ENCODE data around the gene MEX3A. TPM values are rescaled to one million over a fixed set of nuclear protein-coding genes. Genes with fewer than 3 reads are reported as not detected.

The MEX3A gene, protein sequence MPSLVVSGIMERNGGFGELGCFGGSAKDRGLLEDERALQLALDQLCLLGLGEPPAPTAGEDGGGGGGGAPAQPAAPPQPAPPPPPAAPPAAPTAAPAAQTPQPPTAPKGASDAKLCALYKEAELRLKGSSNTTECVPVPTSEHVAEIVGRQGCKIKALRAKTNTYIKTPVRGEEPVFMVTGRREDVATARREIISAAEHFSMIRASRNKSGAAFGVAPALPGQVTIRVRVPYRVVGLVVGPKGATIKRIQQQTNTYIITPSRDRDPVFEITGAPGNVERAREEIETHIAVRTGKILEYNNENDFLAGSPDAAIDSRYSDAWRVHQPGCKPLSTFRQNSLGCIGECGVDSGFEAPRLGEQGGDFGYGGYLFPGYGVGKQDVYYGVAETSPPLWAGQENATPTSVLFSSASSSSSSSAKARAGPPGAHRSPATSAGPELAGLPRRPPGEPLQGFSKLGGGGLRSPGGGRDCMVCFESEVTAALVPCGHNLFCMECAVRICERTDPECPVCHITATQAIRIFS
- total RNA-seq (1 to 10 TPM in 1 of 2 donors, under 1 TPM in 1; 0.86 to 3.6 TPM), polyA plus RNA-seq (ENCODE audit: insufficient read length in 6 of 6) (10 to 100 TPM; 43.2 to 59.0 (median 51.2) TPM)
- long read RNA-seq, donor 1, full-length matches to known transcripts = 29 of 77 reads
- long read RNA-seq, donor 1, partial matches to known transcripts = 48 of 77 reads
- long read RNA-seq, donor 1, other reads (novel, unspliced or antisense) = 0 of 77 reads
- long read RNA-seq, donor 2, full-length matches to known transcripts = 34 of 82 reads
- long read RNA-seq, donor 2, partial matches to known transcripts = 48 of 82 reads
- long read RNA-seq, donor 2, other reads (novel, unspliced or antisense) = 0 of 82 reads
- long read RNA-seq, donor 3, full-length matches to known transcripts = 16 of 16 reads
- long read RNA-seq, donor 3, partial matches to known transcripts = 0 of 16 reads
- long read RNA-seq, donor 3, other reads (novel, unspliced or antisense) = 0 of 16 reads
- long read RNA-seq, donor 4 = 0 reads
- long read RNA-seq, donor 5, full-length matches to known transcripts = 23 of 289 reads
- long read RNA-seq, donor 5, partial matches to known transcripts = 257 of 289 reads
- long read RNA-seq, donor 5, other reads (novel, unspliced or antisense) = 9 of 289 reads
- long read RNA-seq, donor 6, full-length matches to known transcripts = 18 of 18 reads
- long read RNA-seq, donor 6, partial matches to known transcripts = 0 of 18 reads
- long read RNA-seq, donor 6, other reads (novel, unspliced or antisense) = 0 of 18 reads
- long read RNA-seq, donor 7, full-length matches to known transcripts = 7 of 7 reads
- long read RNA-seq, donor 7, partial matches to known transcripts = 0 of 7 reads
- long read RNA-seq, donor 7, other reads (novel, unspliced or antisense) = 0 of 7 reads
- long read RNA-seq, donor 8, full-length matches to known transcripts = 23 of 30 reads
- long read RNA-seq, donor 8, partial matches to known transcripts = 7 of 30 reads
- long read RNA-seq, donor 8, other reads (novel, unspliced or antisense) = 0 of 30 reads
- long read RNA-seq, donor 9, full-length matches to known transcripts = 1 of 1 reads
- long read RNA-seq, donor 9, partial matches to known transcripts = 0 of 1 reads
- long read RNA-seq, donor 9, other reads (novel, unspliced or antisense) = 0 of 1 reads
- long read RNA-seq, donor 10 = 0 reads
- long read RNA-seq, donor 11, full-length matches to known transcripts = 18 of 56 reads
- long read RNA-seq, donor 11, partial matches to known transcripts = 38 of 56 reads
- long read RNA-seq, donor 11, other reads (novel, unspliced or antisense) = 0 of 56 reads
- long read RNA-seq, donor 12, full-length matches to known transcripts = 20 of 20 reads
- long read RNA-seq, donor 12, partial matches to known transcripts = 0 of 20 reads
- long read RNA-seq, donor 12, other reads (novel, unspliced or antisense) = 0 of 20 reads

DNA sequence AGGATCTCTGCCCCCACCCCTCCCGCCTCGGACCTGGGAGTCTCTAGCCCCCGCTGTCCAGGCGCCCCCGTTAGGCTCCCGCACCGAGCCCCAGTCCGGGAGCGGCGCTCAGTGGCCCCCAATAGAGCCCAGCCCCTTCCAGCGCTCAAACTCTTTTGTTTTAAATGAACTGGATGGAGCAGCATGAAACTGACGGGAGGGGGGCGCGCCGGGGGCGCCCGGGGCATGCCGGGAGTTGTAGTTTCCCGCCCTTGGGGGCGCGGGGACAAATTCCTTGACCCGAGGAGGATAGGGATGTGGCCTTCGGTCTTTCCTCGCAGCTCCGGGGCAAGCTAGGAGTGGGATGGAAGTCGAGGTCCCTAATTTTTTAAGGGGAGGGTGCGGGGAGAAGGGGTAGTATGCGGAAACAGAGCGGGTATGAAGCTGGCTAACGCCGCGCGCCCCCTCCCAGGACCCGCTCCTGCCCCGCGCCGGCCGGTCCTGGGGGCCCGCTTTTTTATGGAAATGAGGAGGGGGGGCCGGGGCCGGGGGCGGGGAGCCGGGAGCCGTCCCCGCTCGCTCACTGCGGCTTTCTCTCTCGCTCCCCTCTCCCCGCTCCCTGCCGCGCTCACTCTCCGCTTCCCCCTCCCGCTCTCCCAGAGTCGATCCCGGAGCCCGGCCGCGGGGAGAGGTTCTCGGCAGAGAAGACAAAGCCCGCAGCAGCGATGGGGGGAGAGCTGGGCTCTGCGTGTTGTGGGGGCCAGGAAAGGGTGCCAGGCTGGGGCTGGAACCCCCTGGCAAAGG is at the start of gene MEX3A:
MEX3A (minus strand) TSS at position 157 of the 783 bp plus-strand sequence. CDS start 467 bp downstream, outside the sequence.
- intact Hi-C loops (cut with DNase I) = no loop called here
- Histone ChIP-seq H3K4me1 (peaks cover 8 to 26% of the 10 kb centered on the region in 2 donors), H3K27ac (peak within 1 kb of the TSS; percentile 37 to 45), H3K4me3 (peak within 1 kb of the TSS; percentile 62 to 63), H3K36me3 (no peaks in the 10 kb centered on the region), H3K27me3 (peaks cover 0 to 55% of the 10 kb centered on the region in 2 donors), H3K9me3 (no peaks in the 10 kb centered on the region)
- ATAC-seq (peak; percentile 85), DNase-seq (peak; percentile 79 to 94 (median 90))
- TF ChIP-seq, protein P1, sequence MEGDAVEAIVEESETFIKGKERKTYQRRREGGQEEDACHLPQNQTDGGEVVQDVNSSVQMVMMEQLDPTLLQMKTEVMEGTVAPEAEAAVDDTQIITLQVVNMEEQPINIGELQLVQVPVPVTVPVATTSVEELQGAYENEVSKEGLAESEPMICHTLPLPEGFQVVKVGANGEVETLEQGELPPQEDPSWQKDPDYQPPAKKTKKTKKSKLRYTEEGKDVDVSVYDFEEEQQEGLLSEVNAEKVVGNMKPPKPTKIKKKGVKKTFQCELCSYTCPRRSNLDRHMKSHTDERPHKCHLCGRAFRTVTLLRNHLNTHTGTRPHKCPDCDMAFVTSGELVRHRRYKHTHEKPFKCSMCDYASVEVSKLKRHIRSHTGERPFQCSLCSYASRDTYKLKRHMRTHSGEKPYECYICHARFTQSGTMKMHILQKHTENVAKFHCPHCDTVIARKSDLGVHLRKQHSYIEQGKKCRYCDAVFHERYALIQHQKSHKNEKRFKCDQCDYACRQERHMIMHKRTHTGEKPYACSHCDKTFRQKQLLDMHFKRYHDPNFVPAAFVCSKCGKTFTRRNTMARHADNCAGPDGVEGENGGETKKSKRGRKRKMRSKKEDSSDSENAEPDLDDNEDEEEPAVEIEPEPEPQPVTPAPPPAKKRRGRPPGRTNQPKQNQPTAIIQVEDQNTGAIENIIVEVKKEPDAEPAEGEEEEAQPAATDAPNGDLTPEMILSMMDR (IDR thresholded peaks at IDR 0.05) = no peak

DNA sequence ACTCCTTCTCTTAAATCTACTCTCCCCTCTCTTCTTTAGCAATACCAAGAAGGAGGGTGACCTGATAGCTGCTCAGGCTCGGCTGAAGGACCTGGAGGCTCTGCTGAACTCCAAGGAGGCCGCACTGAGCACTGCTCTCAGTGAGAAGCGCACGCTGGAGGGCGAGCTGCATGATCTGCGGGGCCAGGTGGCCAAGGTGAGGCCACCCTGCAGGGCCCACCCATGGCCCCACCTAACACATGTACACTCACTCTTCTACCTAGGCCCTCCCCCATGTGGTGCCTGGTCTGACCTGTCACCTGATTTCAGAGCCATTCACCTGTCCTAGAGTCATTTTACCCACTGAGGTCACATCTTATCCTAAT is 48.3 kb upstream of the MEX3A start:
- intact Hi-C loops (cut with DNase I) = loop anchor here (5.0 kb wide), 1 partner anchor 33 kb away; no protein-coding TSS in a partner anchor
- no peaks in the 10 kb centered on the region for H3K9me3 ChIP-seq
- DNase-seq = no peak
- no peak overlapping the region for H3K4me3 ChIP-seq
- peak overlapping the region; percentile 93 to 98 for H3K27ac ChIP-seq
- H3K27me3 ChIP-seq = peaks cover 0 to 15% of the 10 kb centered on the region in 2 donors
- TF ChIP-seq, protein P1 (IDR thresholded peaks at IDR 0.05) = peak in 1 of 2 donors; percentile 3
- H3K4me1 ChIP-seq = peaks cover 46 to 51% of the 10 kb centered on the region in 2 donors
- H3K36me3 ChIP-seq = peaks cover 11 to 56% of the 10 kb centered on the region in 2 donors
- ATAC-seq = no peak

DNA sequence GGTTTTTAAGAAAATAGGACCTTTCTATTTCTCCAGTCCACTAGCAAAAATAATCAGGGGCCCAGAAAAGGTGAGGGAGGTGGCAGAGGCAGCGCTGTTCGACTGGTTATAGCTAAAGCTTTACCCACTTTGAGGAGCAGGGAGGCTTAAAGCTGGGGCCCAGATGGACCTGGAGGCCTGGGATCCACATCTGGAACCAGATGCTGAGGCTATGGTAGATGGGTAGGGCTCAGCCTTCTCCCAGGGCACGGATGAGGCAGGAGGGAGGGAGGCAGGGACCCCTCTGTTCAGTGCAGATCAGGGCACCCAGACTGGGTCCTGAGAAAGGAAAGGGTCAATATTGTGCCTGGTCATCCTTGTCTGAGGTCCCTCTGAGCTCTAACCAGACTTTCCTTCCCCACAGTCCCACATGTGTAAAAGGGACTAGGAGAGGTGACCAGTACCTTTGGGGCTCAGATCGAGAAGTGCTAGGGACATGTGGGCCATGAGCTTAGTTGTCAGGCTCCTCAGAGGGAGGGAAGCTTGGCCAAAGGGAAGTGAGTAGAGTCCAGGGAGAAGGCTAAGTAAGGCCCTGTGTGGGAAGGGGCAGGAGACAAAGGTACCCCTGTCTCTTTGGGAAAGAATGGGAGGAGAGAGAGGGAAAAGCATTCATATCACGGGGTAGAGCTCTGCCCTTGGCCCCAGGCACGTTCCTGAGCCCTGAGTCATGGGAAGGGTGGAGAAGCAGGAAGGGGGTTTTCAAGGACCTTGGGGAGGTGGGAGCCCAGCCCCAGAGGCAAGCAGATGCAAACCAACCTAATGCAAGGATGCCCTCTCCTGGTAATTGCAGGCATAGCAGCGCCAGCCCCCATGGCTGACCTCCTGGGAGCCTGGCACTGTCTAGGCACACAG is 47.7 kb upstream of the MEX3A start:
- H3K27ac ChIP-seq = peak overlapping the region; percentile 93 to 98
- peaks cover 0 to 17% of the 10 kb centered on the region in 2 donors for H3K27me3 ChIP-seq
- TF ChIP-seq, protein P1 (IDR thresholded peaks at IDR 0.05) = peak; percentile 92 to 97
- H3K9me3 ChIP-seq = no peaks in the 10 kb centered on the region
- peak; percentile 79 to 93 (median 92) for DNase-seq
- H3K4me3 ChIP-seq = no peak overlapping the region
- peaks cover 52 to 58% of the 10 kb centered on the region in 2 donors for H3K4me1 ChIP-seq
- ATAC-seq = peak; percentile 71
- peaks cover 5 to 50% of the 10 kb centered on the region in 2 donors for H3K36me3 ChIP-seq
- intact Hi-C loops (cut with DNase I) = loop anchor here (5.0 kb wide), 1 partner anchor 33 kb away; no protein-coding TSS in a partner anchor

All from left lung (tissue), 14 donors.